Liver (tissue), 9 donors: ENCODE results near the gene ROBO4. TPM values are rescaled to one million over a fixed set of nuclear protein-coding genes. Genes with fewer than 3 reads are reported as not detected.

Source experiments
- DNase-seq: peaks from one replicate; pipeline ENCODE4 v3.0.0-alpha.2; 2017; ENCODE audit warnings: low spot score
- H3K27ac ChIP-seq, 2 donors: one replicate each; pipeline ENCODE4 v1.7.0; 2013; ENCODE audit warnings: inconsistent platforms in 2 of 2, low read length in 2 of 2, control low read depth in 1 of 2, low read depth in 1 of 2, mild to moderate bottlenecking in 1 of 2
- H3K27me3 ChIP-seq, 4 donors: one replicate each; pipeline versions ENCODE4 v1.6.1 to v1.7.0; 2013; ENCODE audit warnings: low read length in 3 of 4, inconsistent platforms in 1 of 4, mild to moderate bottlenecking in 1 of 4, moderate library complexity in 1 of 4; ENCODE audit not compliant: control insufficient read depth in 4 of 4, insufficient read depth in 4 of 4
- H3K36me3 ChIP-seq, 4 donors: one replicate each; pipeline versions ENCODE4 v1.6.1 to v1.7.0; 2013; ENCODE audit warnings: low read length in 3 of 4, mild to moderate bottlenecking in 3 of 4, low read depth in 1 of 4, moderate library complexity in 1 of 4; ENCODE audit not compliant: control insufficient read depth in 4 of 4, insufficient read depth in 3 of 4
- H3K4me1 ChIP-seq, 4 donors: one replicate each; pipeline versions ENCODE4 v1.6.1 to v1.7.0; 2013; ENCODE audit warnings: low read length in 3 of 4, mild to moderate bottlenecking in 3 of 4, moderate library complexity in 1 of 4; ENCODE audit not compliant: control insufficient read depth in 4 of 4, insufficient read depth in 4 of 4
- H3K4me3 ChIP-seq, 3 donors: one replicate each; pipeline versions ENCODE4 v1.6.1 to v1.7.0; 2013; ENCODE audit warnings: low read length in 3 of 3, control low read depth in 1 of 3, low read depth in 1 of 3, mild to moderate bottlenecking in 1 of 3
- H3K9ac ChIP-seq, 2 donors: one replicate each; pipeline ENCODE4 v1.7.0; 2013; ENCODE audit warnings: low read length in 2 of 2, mild to moderate bottlenecking in 2 of 2, moderate library complexity in 2 of 2, control low read depth in 1 of 2, low read depth in 1 of 2
- H3K9me3 ChIP-seq, 4 donors: one replicate each; pipeline versions ENCODE4 v1.6.1 to v1.7.0; 2013; ENCODE audit warnings: low read length in 3 of 4; ENCODE audit not compliant: control insufficient read depth in 4 of 4
- CTCF ChIP-seq: fragments of 150-350 bp; IDR thresholded peaks from 2 replicates; pipeline ENCODE4 v1.5.1; 2017; ENCODE audit warnings: improper control_type of control experiment, low read depth, low read length; ENCODE audit not compliant: missing input control
- EGR1 ChIP-seq, 2 donors: IDR thresholded peaks; 2 replicates each; pipeline ENCODE4 v1.6.1; 2016 to 2018; ENCODE audit warnings: antibody characterized with exemption in 2 of 2, low read depth in 2 of 2
- FOXA1 ChIP-seq: IDR thresholded peaks from 2 replicates; pipeline ENCODE4 v1.6.1; 2016; ENCODE audit warnings: antibody characterized with exemption
- FOXA2 ChIP-seq: IDR thresholded peaks from 2 replicates; pipeline ENCODE4 v1.6.1; 2016; ENCODE audit warnings: antibody characterized with exemption
- GABPA ChIP-seq, 2 donors: IDR thresholded peaks in 1 of 2; conservative IDR thresholded peaks in 1 of 2; 2 replicates each; pipeline ENCODE4 v1.6.1; 2016; ENCODE audit warnings: antibody characterized with exemption in 2 of 2, mild to moderate bottlenecking in 1 of 2, moderate library complexity in 1 of 2
- HNF4A ChIP-seq, 2 donors: conservative IDR thresholded peaks; 2 replicates each; pipeline ENCODE4 v1.6.1; 2016; ENCODE audit warnings: antibody characterized with exemption in 2 of 2, mild to moderate bottlenecking in 2 of 2
- HNF4G ChIP-seq: IDR thresholded peaks from 2 replicates; pipeline ENCODE4 v1.6.1; 2016; ENCODE audit warnings: antibody characterized with exemption
- JUND ChIP-seq, 2 donors: IDR thresholded peaks; 2 replicates each; pipeline ENCODE4 v1.6.1; 2016; ENCODE audit warnings: antibody characterized with exemption in 2 of 2
- NR2F2 ChIP-seq: IDR thresholded peaks from 2 replicates; pipeline ENCODE4 v1.6.1; 2016; ENCODE audit warnings: antibody characterized with exemption
- RAD21 ChIP-seq, 2 donors: IDR thresholded peaks; 2 replicates each; pipeline ENCODE4 v1.6.1; 2016; ENCODE audit warnings: antibody characterized with exemption in 2 of 2, mild to moderate bottlenecking in 2 of 2
- RXRA ChIP-seq, 2 donors: IDR thresholded peaks; 2 replicates each; pipeline ENCODE4 v1.6.1; 2017 to 2018; ENCODE audit warnings: antibody characterized with exemption in 2 of 2, mild to moderate bottlenecking in 1 of 2
- SP1 ChIP-seq: IDR thresholded peaks from 2 replicates; pipeline ENCODE4 v1.6.1; 2018; ENCODE audit warnings: antibody characterized with exemption, mild to moderate bottlenecking
- TAF1 ChIP-seq: conservative IDR thresholded peaks from 2 replicates; pipeline ENCODE4 v1.6.1; 2016; ENCODE audit warnings: antibody characterized with exemption, mild to moderate bottlenecking
- YY1 ChIP-seq: IDR thresholded peaks from 2 replicates; pipeline ENCODE4 v1.6.1; 2016; ENCODE audit warnings: antibody characterized with exemption, mild to moderate bottlenecking
- ZBTB33 ChIP-seq: IDR thresholded peaks from 2 replicates; pipeline ENCODE4 v1.6.1; 2016; ENCODE audit warnings: antibody characterized with exemption
- WGBS: extraction: QIAGEN DNeasy Blood & Tissue Kit; methylation state at CpG from one replicate; pipeline ENCODE4 v1.1.7; 2013; 5-methylcytosine and 5-hydroxymethylcytosine counted together
- polyA plus RNA-seq, 2 donors: library from polyadenylated mRNA; stranded (reverse) in 1 of 2; unstranded in 1 of 2; fragments of 200-250 nt in 1 of 2; fragments of >200 nt in 1 of 2; fragmentation: Nextera tagmentation in 1 of 2; extraction: Ambion mirVana in 1 of 2; gene quantifications; one replicate each; pipeline versions ENCODE4 v1.2.1 to v1.2.3, GENCODE V29; 2013 to 2015
- total RNA-seq, 2 donors: library from RNA; depleted of rRNA; stranded (reverse); fragments of >200 nt; gene quantifications; one replicate each; pipeline ENCODE4 v1.2.3, GENCODE V29; 2014
- TF ChIP-seq, protein P1 (sequence below): IDR thresholded peaks from 2 replicates; pipeline ENCODE4 v1.6.1; 2016; ENCODE audit warnings: antibody characterized with exemption
- TF ChIP-seq, protein P2 (sequence below): IDR thresholded peaks from 2 replicates; pipeline ENCODE4 v1.6.1; 2016; ENCODE audit warnings: antibody characterized with exemption, mild to moderate bottlenecking
- TF ChIP-seq, protein P3 (sequence below): IDR thresholded peaks from 2 replicates; pipeline ENCODE4 v1.6.1; 2016; ENCODE audit warnings: antibody characterized with exemption
- donor health status: healthy.
- donor health status: healthy.
- donor health status: healthy.
- donor health status: healthy.
- donor health status: healthy.

The ROBO4 gene
- total and polyA plus RNA-seq, 4 donors: 2.5 to 17.2 (median 7.6) TPM

DNA sequence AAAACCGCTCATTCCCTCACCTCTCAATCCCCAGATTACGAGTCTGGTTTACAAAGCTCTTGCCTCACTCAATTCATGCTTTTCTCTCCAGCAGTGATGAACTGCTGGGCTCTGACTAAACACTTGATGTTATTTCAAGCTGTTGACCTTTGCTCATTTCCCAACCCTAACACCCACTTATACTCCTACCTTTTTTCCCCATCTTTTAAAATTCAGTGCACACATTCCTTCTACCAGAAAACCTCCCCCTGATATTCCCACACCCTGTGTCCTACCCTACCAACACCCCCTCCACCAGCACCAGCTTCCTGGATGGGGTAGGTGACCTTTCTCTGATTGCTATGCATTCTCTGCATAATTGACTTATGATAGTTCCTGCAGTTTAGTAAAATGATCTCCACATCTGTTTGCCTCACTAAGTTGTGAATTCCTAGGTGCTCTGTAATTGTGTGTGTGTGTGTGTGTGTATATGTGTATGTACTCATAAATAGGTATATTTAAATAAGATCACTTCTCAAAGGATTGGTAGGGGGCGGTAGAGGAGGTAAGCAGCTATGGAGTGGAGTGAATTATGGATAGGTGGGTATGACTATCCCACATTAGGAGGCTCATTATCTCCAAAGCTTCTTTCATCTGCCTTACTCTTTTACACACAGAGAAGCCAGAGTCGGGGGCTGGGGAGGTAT is 37.3 kb upstream of the ROBO4 start:
- Histone ChIP-seq H3K27me3 (no peaks in the 10 kb centered on the region), H3K27ac (peak overlapping the region; percentile 71 to 88), H3K36me3 (no peaks in the 10 kb centered on the region), H3K9me3 (no peaks in the 10 kb centered on the region), H3K4me1 (peaks cover 5 to 33% (median 15%) of the 10 kb centered on the region in 4 donors), H3K4me3 (peak overlapping the region in 1 of 3 donors; percentile 30), H3K9ac (peak overlapping the region in 1 of 2 donors; percentile 75)
- DNase-seq: no peak
- TF ChIP-seq CTCF: no peak
- TF ChIP-seq HNF4A (conservative IDR thresholded peaks at IDR 0.05): peak; percentile 91 to 92
- peak; percentile 70 to 86 for TF ChIP-seq JUND (IDR thresholded peaks at IDR 0.05)
- peak in 1 of 2 donors; percentile 38 for TF ChIP-seq GABPA (IDR thresholded peaks at IDR 0.05 in 1 of 2, conservative IDR thresholded peaks at IDR 0.05 in 1 of 2)
- TF ChIP-seq TAF1: no peak
- peak; percentile 74 for TF ChIP-seq YY1
- TF ChIP-seq EGR1 (IDR thresholded peaks at IDR 0.05; ENCODE audit: low read depth in 2 of 2): peak in 1 of 2 donors; percentile 60
- peak; percentile 70 for TF ChIP-seq HNF4G
- TF ChIP-seq FOXA2: peak; percentile 75
- TF ChIP-seq, protein P1, sequence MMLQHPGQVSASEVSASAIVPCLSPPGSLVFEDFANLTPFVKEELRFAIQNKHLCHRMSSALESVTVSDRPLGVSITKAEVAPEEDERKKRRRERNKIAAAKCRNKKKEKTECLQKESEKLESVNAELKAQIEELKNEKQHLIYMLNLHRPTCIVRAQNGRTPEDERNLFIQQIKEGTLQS: peak; percentile 87
- TF ChIP-seq, protein P2, sequence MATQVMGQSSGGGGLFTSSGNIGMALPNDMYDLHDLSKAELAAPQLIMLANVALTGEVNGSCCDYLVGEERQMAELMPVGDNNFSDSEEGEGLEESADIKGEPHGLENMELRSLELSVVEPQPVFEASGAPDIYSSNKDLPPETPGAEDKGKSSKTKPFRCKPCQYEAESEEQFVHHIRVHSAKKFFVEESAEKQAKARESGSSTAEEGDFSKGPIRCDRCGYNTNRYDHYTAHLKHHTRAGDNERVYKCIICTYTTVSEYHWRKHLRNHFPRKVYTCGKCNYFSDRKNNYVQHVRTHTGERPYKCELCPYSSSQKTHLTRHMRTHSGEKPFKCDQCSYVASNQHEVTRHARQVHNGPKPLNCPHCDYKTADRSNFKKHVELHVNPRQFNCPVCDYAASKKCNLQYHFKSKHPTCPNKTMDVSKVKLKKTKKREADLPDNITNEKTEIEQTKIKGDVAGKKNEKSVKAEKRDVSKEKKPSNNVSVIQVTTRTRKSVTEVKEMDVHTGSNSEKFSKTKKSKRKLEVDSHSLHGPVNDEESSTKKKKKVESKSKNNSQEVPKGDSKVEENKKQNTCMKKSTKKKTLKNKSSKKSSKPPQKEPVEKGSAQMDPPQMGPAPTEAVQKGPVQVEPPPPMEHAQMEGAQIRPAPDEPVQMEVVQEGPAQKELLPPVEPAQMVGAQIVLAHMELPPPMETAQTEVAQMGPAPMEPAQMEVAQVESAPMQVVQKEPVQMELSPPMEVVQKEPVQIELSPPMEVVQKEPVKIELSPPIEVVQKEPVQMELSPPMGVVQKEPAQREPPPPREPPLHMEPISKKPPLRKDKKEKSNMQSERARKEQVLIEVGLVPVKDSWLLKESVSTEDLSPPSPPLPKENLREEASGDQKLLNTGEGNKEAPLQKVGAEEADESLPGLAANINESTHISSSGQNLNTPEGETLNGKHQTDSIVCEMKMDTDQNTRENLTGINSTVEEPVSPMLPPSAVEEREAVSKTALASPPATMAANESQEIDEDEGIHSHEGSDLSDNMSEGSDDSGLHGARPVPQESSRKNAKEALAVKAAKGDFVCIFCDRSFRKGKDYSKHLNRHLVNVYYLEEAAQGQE: peak; percentile 57
- TF ChIP-seq NR2F2: peak; percentile 18
- TF ChIP-seq SP1: peak; percentile 81
- TF ChIP-seq, protein P3, sequence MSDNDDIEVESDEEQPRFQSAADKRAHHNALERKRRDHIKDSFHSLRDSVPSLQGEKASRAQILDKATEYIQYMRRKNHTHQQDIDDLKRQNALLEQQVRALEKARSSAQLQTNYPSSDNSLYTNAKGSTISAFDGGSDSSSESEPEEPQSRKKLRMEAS: peak; percentile 75
- TF ChIP-seq RAD21 (IDR thresholded peaks at IDR 0.05): peak in 1 of 2 donors; percentile 45
- TF ChIP-seq ZBTB33: peak; percentile 51
- peak; percentile 66 to 83 for TF ChIP-seq RXRA (IDR thresholded peaks at IDR 0.05)
- peak; percentile 72 for TF ChIP-seq FOXA1
- WGBS: 56% methylated on average over 4 of the region's 4 CpGs
